ENCODE data around the gene BTBD9. TPM values are rescaled to one million over a fixed set of nuclear protein-coding genes. Genes with fewer than 3 reads are reported as not detected.

BTBD9 gene
- total RNA-seq, 4 donors from 2014 or later, result 9.2 to 16.3 (median 11.6) TPM

GRCh38 chr6:38271081-38271480, 368.6 kb downstream of the BTBD9 start:
- no peak for DNase-seq
- H3K9me3 ChIP-seq, result no peaks in the 10 kb centered on the region
- no peak overlapping the region for H3K4me3 ChIP-seq
- H3K4me1 ChIP-seq, result peaks cover 0 to 6% (median 0%) of the 10 kb centered on the region in 3 donors
- TF ChIP-seq POLR2A (IDR thresholded peaks at IDR 0.05) (no peak), CTCF (IDR thresholded peaks at IDR 0.05) (no peak)
- no peaks in the 10 kb centered on the region for H3K36me3 ChIP-seq
- intact Hi-C loops (cut with DNase I), result no loop called here
- no peaks in the 10 kb centered on the region for H3K27me3 ChIP-seq
- no peak overlapping the region for H3K27ac ChIP-seq

GRCh38 chr6:38270367-38270766, 369.4 kb downstream of the BTBD9 start:
- H3K9me3 ChIP-seq, result no peaks in the 10 kb centered on the region
- no peak overlapping the region for H3K4me3 ChIP-seq
- no peak for DNase-seq
- TF ChIP-seq POLR2A (IDR thresholded peaks at IDR 0.05) (no peak), CTCF (IDR thresholded peaks at IDR 0.05) (no peak)
- no peaks in the 10 kb centered on the region for H3K36me3 ChIP-seq
- peaks cover 0 to 6% (median 0%) of the 10 kb centered on the region in 3 donors for H3K4me1 ChIP-seq
- H3K27me3 ChIP-seq, result no peaks in the 10 kb centered on the region
- H3K27ac ChIP-seq, result no peak overlapping the region
- 54 to 88% methylated on average over 1 of the region's 1 CpG for WGBS, 2 donors
- intact Hi-C loops (cut with DNase I), result no loop called here

- intact Hi-C loops (cut with DNase I), result no loop called here
- H3K27ac ChIP-seq, result no peak overlapping the region
- H3K4me1 ChIP-seq, result peaks cover 0 to 6% (median 0%) of the 10 kb centered on the region in 3 donors
- no peaks in the 10 kb centered on the region for H3K36me3 ChIP-seq
- WGBS, 2 donors, result 72 to 76% methylated on average over 8 to 9 of the region's 9 CpGs
- H3K27me3 ChIP-seq, result no peaks in the 10 kb centered on the region
- DNase-seq, result no peak
- no peak overlapping the region for H3K4me3 ChIP-seq
- H3K9me3 ChIP-seq, result no peaks in the 10 kb centered on the region
- TF ChIP-seq POLR2A (IDR thresholded peaks at IDR 0.05) (no peak), CTCF (IDR thresholded peaks at IDR 0.05) (no peak)
Measured at GRCh38 chr6:38269461-38270172, 370.1 kb downstream of the BTBD9 start.

- intact Hi-C loops (cut with DNase I), result no loop called here
- no peak for TF ChIP-seq CTCF (IDR thresholded peaks at IDR 0.05)
- TF ChIP-seq POLR2A (IDR thresholded peaks at IDR 0.05), result no peak
- no peaks in the 10 kb centered on the region for H3K27me3 ChIP-seq
- H3K9me3 ChIP-seq, result no peaks in the 10 kb centered on the region
- WGBS, 2 donors, result 86 to 88% methylated on average over 4 of the region's 4 CpGs
- DNase-seq, result no peak
- no peak overlapping the region for H3K4me3 ChIP-seq
- no peak overlapping the region for H3K27ac ChIP-seq
- no peaks in the 10 kb centered on the region for H3K36me3 ChIP-seq
- H3K4me1 ChIP-seq, result peaks cover 0 to 6% (median 0%) of the 10 kb centered on the region in 3 donors
Measured at GRCh38 chr6:38268342-38268741, 371.4 kb downstream of the BTBD9 start.

- no peaks in the 10 kb centered on the region for H3K36me3 ChIP-seq
- no peaks in the 10 kb centered on the region for H3K27me3 ChIP-seq
- DNase-seq, result no peak
- H3K4me1 ChIP-seq, result peaks cover 0 to 17% (median 7%) of the 10 kb centered on the region in 3 donors
- no peak overlapping the region for H3K4me3 ChIP-seq
- intact Hi-C loops (cut with DNase I), result no loop called here
- WGBS, 2 donors, result 74 to 75% methylated on average over 7 of the region's 7 CpGs
- TF ChIP-seq POLR2A (IDR thresholded peaks at IDR 0.05), result no peak
- TF ChIP-seq CTCF (IDR thresholded peaks at IDR 0.05), result no peak
- H3K27ac ChIP-seq, result no peak overlapping the region
- no peaks in the 10 kb centered on the region for H3K9me3 ChIP-seq
Measured at GRCh38 chr6:38266921-38267354, 372.8 kb downstream of the BTBD9 start.
